Bronchial epithelial cell (primary cell): Measurements from ENCODE around the gene PCED1A. TPM values are rescaled to one million over a fixed set of nuclear protein-coding genes. Genes with fewer than 3 reads are reported as not detected.

Source experiments
- DNase-seq: peaks from one replicate; pipeline ENCODE4 v3.0.0-alpha.2; 2010; ENCODE audit warnings: low read depth
- FAIRE-seq: peaks from 2 replicates; lab custom pipeline; 2011; peaks lifted over from hg19 to GRCh38; lab: Jason Lieb, UNC
- H3K27me3 ChIP-seq: 2 replicates; pipeline ENCODE4 v1.5.1; 2011; ENCODE audit warnings: low read length; ENCODE audit not compliant: control insufficient read depth, insufficient read depth
- H3K36me3 ChIP-seq: 2 replicates; pipeline ENCODE4 v1.5.1; 2011; ENCODE audit warnings: low read length; ENCODE audit not compliant: control insufficient read depth, insufficient read depth
- H3K4me3 ChIP-seq: 2 replicates; pipeline ENCODE4 v1.5.1; 2011; ENCODE audit warnings: mild to moderate bottlenecking, low read depth, low read length, control low read depth
- CTCF ChIP-seq: IDR thresholded peaks from 2 replicates; pipeline ENCODE4 v1.5.1; 2011; ENCODE audit warnings: mild to moderate bottlenecking, moderate library complexity, low read length, control low read depth, inconsistent platforms; ENCODE audit not compliant: insufficient read depth, severe bottlenecking
- total RNA-seq: library from RNA; depleted of rRNA; stranded (reverse); fragments of >200 nt; gene quantifications from 2 replicates; pipeline ENCODE4 v1.2.1, GENCODE V29; 2014

PCED1A gene
- total RNA-seq, 1 donor from 2014 or later: 17.9 TPM

- DNase-seq (no peak), FAIRE-seq (no peak)
- no peak for TF ChIP-seq CTCF
- peaks cover 10% of the 10 kb centered on the region for H3K27me3 ChIP-seq
- H3K4me3 ChIP-seq: no peak overlapping the region
- no peaks in the 10 kb centered on the region for H3K36me3 ChIP-seq
Measured at GRCh38 chr20:2794866-2795447, 45.5 kb downstream of the PCED1A start.

DNA sequence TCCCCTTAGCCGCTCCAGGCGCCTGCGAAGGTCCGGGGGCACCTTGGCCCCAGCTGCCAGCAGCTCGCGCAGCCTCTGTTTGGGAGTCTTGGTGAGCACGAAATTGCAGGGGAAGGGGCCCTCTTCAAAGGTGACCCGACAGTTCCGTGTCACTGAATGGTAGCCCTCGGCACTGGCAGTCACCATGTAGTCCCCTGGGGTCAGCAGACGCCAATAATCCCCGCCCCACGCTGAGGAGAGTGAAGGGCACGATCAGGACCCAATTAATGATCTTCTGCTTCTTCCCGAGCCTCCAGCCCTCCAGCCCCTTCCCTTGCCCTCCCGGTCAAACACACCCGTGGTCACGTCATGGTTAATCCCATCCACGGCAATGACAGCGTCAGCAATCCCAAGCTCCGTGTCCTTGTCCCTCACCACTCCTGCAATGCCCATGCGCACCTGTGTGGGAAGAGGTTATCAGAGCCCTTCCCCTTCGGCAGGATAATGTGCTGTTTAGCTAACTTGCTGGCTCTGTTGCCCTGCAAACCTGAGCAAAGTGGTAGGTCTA, 46.2 kb downstream of the PCED1A start:
- no peaks in the 10 kb centered on the region for H3K36me3 ChIP-seq
- H3K27me3 ChIP-seq: peaks cover 3% of the 10 kb centered on the region
- no peak for TF ChIP-seq CTCF
- H3K4me3 ChIP-seq: no peak overlapping the region
- DNase-seq: no peak
- no peak for FAIRE-seq

DNA sequence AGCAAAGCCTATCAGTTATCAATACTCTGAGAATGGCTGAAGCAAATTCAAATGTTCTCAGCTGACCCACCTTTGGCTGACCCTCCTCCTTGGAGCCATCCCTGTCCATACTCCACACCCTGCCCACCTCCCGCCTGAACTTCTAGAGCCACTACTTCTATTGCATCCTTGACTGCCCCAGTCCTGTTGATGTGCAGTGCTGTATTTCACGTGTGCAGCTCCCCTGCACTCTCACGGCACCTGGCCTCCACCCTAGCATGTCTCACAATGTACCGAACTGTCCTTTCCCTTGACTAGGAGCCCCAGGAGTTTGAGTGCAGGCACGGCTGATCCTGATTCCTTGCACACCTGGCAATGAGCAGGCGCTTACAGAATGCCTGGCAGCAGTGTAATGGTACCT, 47.0 kb downstream of the PCED1A start:
- peaks cover 3% of the 10 kb centered on the region for H3K27me3 ChIP-seq
- no peak overlapping the region for H3K4me3 ChIP-seq
- DNase-seq (no peak), FAIRE-seq (no peak)
- H3K36me3 ChIP-seq: no peaks in the 10 kb centered on the region
- no peak for TF ChIP-seq CTCF

Other genes starting within 250 kb of the PCED1A start
- 166 and 288 TPM in 2 replicates for gene NOP56, start 188.0 kb downstream of the PCED1A start, total RNA-seq
- gene IDH3B, start 176.4 kb downstream of the PCED1A start, total RNA-seq: 96.0 and 103 TPM in 2 replicates
- 0.64 and 1.3 TPM in 2 replicates for gene EBF4, start 147.9 kb downstream of the PCED1A start, total RNA-seq
- gene CPXM1, start 40.0 kb downstream of the PCED1A start, total RNA-seq: not detected in 2 replicates
- gene C20orf141, start 25.7 kb downstream of the PCED1A start, total RNA-seq: not detected in 2 replicates
- gene TMEM239, start 24.3 kb downstream of the PCED1A start, total RNA-seq: not detected in 2 replicates
- gene VPS16, start 90 bp upstream of the PCED1A start, total RNA-seq: 33.2 and 33.4 TPM in 2 replicates
- 20.8 and 25.2 TPM in 2 replicates for gene PTPRA, start 32.8 kb upstream of the PCED1A start, total RNA-seq
- gene GNRH2, start 203.0 kb upstream of the PCED1A start, total RNA-seq: 0.13 and 0.53 TPM in 2 replicates
- 68.0 and 69.5 TPM in 2 replicates for gene MRPS26, start 205.4 kb upstream of the PCED1A start, total RNA-seq
- gene OXT, start 231.0 kb upstream of the PCED1A start, total RNA-seq: not detected in 2 replicates
- gene AVP, start 244.1 kb upstream of the PCED1A start, total RNA-seq: not detected in 2 replicates